RWPE2 (cell line): ENCODE measurements around the gene LILRB3.
"Not testable (repeated sequence)": the region's sequence is repeated elsewhere in the genome, so short reads cannot be mapped to it uniquely, and the experiment has no call there.

Experiments used
- ATAC-seq: fragments of 200-7000 bp; cut with Tn5 transposase; 3 replicates; pipeline ENCODE4 v1.9.1; 2021; ENCODE audit warnings: low read depth
- DNase-seq: peaks from one replicate; pipeline ENCODE4 v3.0.0-alpha.2; 2020; ENCODE audit warnings: low spot score
- H3K27ac ChIP-seq: fragments of 450-650 bp; 2 replicates; pipeline ENCODE4 v1.5.1; 2017; ENCODE audit warnings: mild to moderate bottlenecking; ENCODE audit not compliant: poor library complexity, severe bottlenecking
- H3K27me3 ChIP-seq: fragments of 250-450 bp; sonication (Bioruptor Pico); 2 replicates; pipeline ENCODE4 v1.5.1; 2021; ENCODE audit warnings: mild to moderate bottlenecking, moderate library complexity; ENCODE audit not compliant: insufficient read depth, poor library complexity, severe bottlenecking
- H3K36me3 ChIP-seq: fragments of 250-450 bp; sonication (Bioruptor Pico); 2 replicates; pipeline ENCODE4 v1.5.1; 2020; ENCODE audit warnings: low read depth, mild to moderate bottlenecking, moderate library complexity
- H3K4me1 ChIP-seq: fragments of 250-450 bp; sonication (Bioruptor Pico); 2 replicates; pipeline ENCODE4 v1.5.1; 2021; ENCODE audit warnings: mild to moderate bottlenecking, moderate library complexity; ENCODE audit not compliant: insufficient read depth, poor library complexity, severe bottlenecking
- H3K4me3 ChIP-seq: fragments of 250-450 bp; sonication (Bioruptor Pico); 2 replicates; pipeline ENCODE4 v1.5.1; 2021; ENCODE audit warnings: mild to moderate bottlenecking, moderate library complexity; ENCODE audit not compliant: severe bottlenecking
- H3K9me3 ChIP-seq: fragments of 250-450 bp; sonication (Bioruptor Pico); 2 replicates; pipeline ENCODE4 v1.5.1; 2021; ENCODE audit warnings: mild to moderate bottlenecking, moderate library complexity; ENCODE audit not compliant: severe bottlenecking
- TF ChIP-seq, protein P1 (sequence below): fragments of 450-650 bp; IDR thresholded peaks from one replicate; pipeline ENCODE4 v1.5.1; 2017; ENCODE audit warnings: mild to moderate bottlenecking, moderate library complexity; ENCODE audit not compliant: poor library complexity, severe bottlenecking

The LILRB3 gene

DNA sequence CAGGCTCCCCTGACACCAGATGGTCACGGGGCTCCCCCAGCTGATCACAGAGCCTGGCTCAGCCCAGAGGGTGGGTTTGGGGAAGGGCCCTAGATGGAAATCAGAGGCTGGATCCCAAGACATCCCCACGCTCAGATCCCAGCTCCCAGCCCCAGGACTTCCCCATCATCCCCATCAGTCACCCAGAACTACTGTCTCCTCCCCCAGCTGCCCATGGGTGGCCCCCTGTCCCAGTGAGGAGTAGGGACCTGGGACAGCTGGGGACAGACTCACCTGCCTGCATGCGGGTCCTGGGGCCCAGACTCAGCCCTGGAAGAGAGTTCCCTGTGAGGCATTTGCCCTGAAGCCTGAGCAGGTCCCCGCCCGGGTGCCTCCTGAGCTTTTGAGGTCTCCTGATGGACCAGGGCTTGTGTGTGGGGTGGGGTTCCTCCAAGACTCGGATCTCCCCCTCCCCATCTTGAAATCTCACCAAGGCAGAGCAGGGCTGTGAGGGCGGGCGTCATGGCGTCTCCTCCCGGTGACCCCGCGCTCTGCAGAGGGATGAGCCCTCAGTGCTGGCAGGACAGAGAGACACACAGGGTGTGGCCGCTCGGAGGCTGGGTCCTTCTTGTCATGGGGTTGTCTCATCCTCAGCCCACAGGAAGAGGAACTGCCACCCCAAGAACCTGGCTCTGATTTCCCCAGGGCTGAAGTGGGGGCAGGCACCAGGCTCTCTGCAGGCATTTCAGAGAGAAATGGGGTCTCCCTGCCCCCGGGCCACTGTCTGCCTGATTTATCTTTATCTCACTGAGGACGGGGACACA lies at the start of gene LILRB3:
Gene LILRB3 (minus strand): TSS at position 534 of the 803 bp plus-strand sequence. CDS start 31 bp downstream, at position 503.
- not testable (repeated sequence) for H3K9me3 ChIP-seq, H3K36me3 ChIP-seq, H3K4me1 ChIP-seq, H3K27me3 ChIP-seq, H3K4me3 ChIP-seq, DNase-seq, H3K27ac ChIP-seq
- ATAC-seq = peak; percentile 8; the same call in 2 of the 3 replicates

DNA sequence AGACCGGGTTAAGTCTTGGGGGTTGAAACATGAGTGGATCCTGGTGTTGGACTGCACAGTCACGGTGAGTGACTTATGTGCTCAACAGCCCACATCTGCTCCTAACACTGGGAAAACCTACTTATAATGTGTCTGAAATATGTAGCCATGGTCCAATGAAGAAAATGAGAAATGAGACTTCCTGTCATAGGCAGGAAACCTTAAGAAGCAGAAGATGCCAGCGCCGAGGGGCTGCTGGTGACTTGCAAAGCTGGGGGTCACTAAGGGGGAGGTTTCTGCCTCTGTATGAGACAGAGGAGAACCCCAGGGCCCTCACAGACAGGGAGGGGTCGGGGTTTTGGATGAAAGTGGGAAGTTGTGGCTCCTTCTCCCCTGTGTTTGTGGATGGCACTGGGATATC lies 49.4 kb upstream of the LILRB3 start:
- peaks cover 43% of the 10 kb centered on the region for H3K27me3 ChIP-seq
- not testable (repeated sequence) for H3K9me3 ChIP-seq, DNase-seq, H3K4me1 ChIP-seq, ATAC-seq, H3K4me3 ChIP-seq, H3K27ac ChIP-seq, H3K36me3 ChIP-seq

DNA sequence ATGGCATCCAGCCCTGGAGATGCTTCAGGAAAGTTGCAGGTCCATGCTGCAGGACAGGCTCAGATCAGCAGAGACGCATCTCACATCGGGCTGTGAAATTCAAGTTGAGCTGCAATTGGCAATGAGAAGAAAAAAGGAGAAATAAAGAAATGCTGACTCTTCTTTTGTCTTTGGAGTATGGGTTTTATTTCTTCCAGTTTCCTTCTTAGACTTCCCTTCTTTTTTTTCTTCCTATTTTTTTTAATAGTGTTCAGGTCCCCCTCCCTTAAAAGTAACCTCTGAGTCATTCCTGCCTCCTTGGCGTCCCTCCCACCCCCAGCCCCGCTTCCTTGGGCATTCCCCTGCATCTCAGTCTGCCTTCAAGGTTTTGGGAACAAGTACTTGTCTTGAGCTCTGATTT lies 48.8 kb upstream of the LILRB3 start:
- H3K4me1 ChIP-seq, H3K36me3 ChIP-seq, H3K4me3 ChIP-seq, ATAC-seq, DNase-seq, H3K27ac ChIP-seq, H3K9me3 ChIP-seq: not testable (repeated sequence)
- peaks cover 43% of the 10 kb centered on the region for H3K27me3 ChIP-seq

DNA sequence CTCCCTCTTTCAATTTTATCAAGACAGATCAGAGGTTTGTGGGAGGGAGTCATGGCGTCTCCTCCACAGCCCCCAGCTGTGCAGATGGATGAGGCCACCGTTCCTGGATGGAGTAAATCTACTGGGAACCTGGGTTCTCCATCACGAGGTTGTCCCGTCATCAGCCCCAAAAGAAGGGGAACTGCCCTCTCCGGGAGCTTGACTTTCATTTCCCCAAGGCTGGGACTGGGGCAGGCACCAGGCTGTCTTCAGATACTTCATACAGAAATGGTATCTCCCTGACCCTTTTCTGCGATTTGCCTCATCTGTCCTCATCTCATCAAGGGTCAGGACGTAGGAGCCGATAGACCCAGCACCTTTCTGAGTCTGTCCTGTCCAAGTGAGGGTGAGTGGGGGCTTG lies 48.3 kb upstream of the LILRB3 start:
- Histone ChIP-seq H3K4me3 (no peak overlapping the region), H3K9me3 (no peaks in the 10 kb centered on the region), H3K27ac (no peak overlapping the region), H3K27me3 (peaks cover 43% of the 10 kb centered on the region), H3K4me1 (no peaks in the 10 kb centered on the region), H3K36me3 (no peaks in the 10 kb centered on the region)
- no peak for DNase-seq
- no peak for ATAC-seq
- TF ChIP-seq, protein P1, sequence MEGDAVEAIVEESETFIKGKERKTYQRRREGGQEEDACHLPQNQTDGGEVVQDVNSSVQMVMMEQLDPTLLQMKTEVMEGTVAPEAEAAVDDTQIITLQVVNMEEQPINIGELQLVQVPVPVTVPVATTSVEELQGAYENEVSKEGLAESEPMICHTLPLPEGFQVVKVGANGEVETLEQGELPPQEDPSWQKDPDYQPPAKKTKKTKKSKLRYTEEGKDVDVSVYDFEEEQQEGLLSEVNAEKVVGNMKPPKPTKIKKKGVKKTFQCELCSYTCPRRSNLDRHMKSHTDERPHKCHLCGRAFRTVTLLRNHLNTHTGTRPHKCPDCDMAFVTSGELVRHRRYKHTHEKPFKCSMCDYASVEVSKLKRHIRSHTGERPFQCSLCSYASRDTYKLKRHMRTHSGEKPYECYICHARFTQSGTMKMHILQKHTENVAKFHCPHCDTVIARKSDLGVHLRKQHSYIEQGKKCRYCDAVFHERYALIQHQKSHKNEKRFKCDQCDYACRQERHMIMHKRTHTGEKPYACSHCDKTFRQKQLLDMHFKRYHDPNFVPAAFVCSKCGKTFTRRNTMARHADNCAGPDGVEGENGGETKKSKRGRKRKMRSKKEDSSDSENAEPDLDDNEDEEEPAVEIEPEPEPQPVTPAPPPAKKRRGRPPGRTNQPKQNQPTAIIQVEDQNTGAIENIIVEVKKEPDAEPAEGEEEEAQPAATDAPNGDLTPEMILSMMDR = no peak

DNA sequence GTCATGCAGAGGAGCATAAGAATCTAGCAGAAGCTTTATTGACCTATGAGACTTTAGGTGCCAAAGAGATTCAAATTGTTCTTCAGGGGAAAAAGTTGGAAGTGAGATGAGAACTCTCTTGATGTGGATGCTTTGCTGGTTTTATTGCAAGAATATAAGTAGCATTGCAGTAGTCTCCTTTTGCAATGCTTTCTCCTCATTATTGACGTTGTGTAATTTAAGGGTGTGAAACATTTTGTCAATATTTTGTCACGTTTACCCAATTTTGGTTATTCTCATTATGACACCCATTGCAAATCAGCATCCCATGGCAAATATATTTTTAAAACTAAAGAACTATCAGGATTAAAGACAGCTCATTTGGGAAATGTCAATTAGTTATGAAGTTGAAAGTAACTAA lies 46.1 kb upstream of the LILRB3 start:
- no peaks in the 10 kb centered on the region for H3K9me3 ChIP-seq
- DNase-seq (no peak), ATAC-seq (no peak)
- peaks cover 31% of the 10 kb centered on the region for H3K27me3 ChIP-seq
- H3K27ac ChIP-seq = no peak overlapping the region
- H3K36me3 ChIP-seq = no peaks in the 10 kb centered on the region
- no peak overlapping the region for H3K4me3 ChIP-seq
- TF ChIP-seq, protein P1 = no peak
- no peaks in the 10 kb centered on the region for H3K4me1 ChIP-seq

DNA sequence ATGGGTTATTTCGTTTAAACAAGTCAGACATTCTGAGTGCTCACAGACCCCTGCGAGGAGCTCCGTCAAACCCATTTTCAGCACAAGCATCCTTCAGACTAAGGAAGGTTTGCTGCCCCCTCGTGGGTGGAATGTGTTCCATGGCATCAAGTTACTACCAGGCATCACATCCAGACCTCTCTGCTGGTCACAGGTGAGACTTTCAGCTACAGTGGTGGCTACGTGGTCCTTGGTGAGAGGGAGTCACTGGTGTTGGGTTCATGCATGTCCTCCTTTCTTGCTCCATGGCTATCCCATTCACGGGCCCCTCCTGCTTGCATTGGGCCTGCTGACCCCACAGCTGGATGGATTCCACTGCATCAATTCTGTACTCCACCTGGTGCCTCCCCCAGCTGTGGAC lies 43.3 kb upstream of the LILRB3 start:
- Histone ChIP-seq H3K4me3 (no peak overlapping the region), H3K27ac (no peak overlapping the region), H3K27me3 (peaks cover 19% of the 10 kb centered on the region), H3K9me3 (no peaks in the 10 kb centered on the region), H3K36me3 (no peaks in the 10 kb centered on the region), H3K4me1 (no peaks in the 10 kb centered on the region)
- DNase-seq = no peak
- TF ChIP-seq, protein P1 = peak; percentile 78
- peak; percentile 72 for ATAC-seq
